ENCODE measurements around the gene ADD2.

Gene ADD2

GRCh38 chr2:70676301-70677035 lies 91.5 kb downstream of the ADD2 start:
- no peak for DNase-seq (ENCODE audit: low read depth)
- no peak for TF ChIP-seq CTCF (IDR thresholded peaks at IDR 0.05; ENCODE audit: insufficient read depth, low read depth, low read length, missing control alignments)
- no peak overlapping the region for H3K4me3 ChIP-seq (ENCODE audit: low read length)

- no peak for DNase-seq (ENCODE audit: low read depth)
- TF ChIP-seq CTCF (IDR thresholded peaks at IDR 0.05; ENCODE audit: insufficient read depth, low read depth, low read length, missing control alignments): no peak
- no peak overlapping the region for H3K4me3 ChIP-seq (ENCODE audit: low read length)
These were observed 92.1 kb downstream of the ADD2 start for GRCh38 chr2:70675862-70676261.

GRCh38 chr2:70674636-70675430 lies 93.2 kb downstream of the ADD2 start:
- no peak overlapping the region for H3K4me3 ChIP-seq (ENCODE audit: low read length)
- TF ChIP-seq CTCF (IDR thresholded peaks at IDR 0.05; ENCODE audit: insufficient read depth, low read depth, low read length, missing control alignments): no peak
- no peak for DNase-seq (ENCODE audit: low read depth)

GRCh38 chr2:70673041-70673647 lies 94.9 kb downstream of the ADD2 start:
- no peak for TF ChIP-seq CTCF (IDR thresholded peaks at IDR 0.05; ENCODE audit: insufficient read depth, low read depth, low read length, missing control alignments)
- peak; percentile 6 for DNase-seq (ENCODE audit: low read depth)
- H3K4me3 ChIP-seq (ENCODE audit: low read length): no peak overlapping the region

- no peak overlapping the region for H3K4me3 ChIP-seq (ENCODE audit: low read length)
- DNase-seq (ENCODE audit: low read depth): no peak
- TF ChIP-seq CTCF (IDR thresholded peaks at IDR 0.05; ENCODE audit: insufficient read depth, low read depth, low read length, missing control alignments): no peak
These were observed 96.8 kb downstream of the ADD2 start for GRCh38 chr2:70671092-70671675.

GRCh38 chr2:70670626-70671025 lies 97.4 kb downstream of the ADD2 start:
- no peak for TF ChIP-seq CTCF (IDR thresholded peaks at IDR 0.05; ENCODE audit: insufficient read depth, low read depth, low read length, missing control alignments)
- no peak for DNase-seq (ENCODE audit: low read depth)

More at GRCh38 chr2:70670626-70671025, 97.4 kb downstream of the ADD2 start:
- no peak overlapping the region for H3K4me3 ChIP-seq (ENCODE audit: low read length)

Data from epithelial cell of esophagus (primary cell).